Non-pigmented ciliary epithelial cell (primary cell): ENCODE results near the gene FAF1.
A peak's percentile ranks its signal among the peaks of the same experiment; 100 is the strongest.
"Not testable (repeated sequence)": the region's sequence is repeated elsewhere in the genome, so short reads cannot be mapped to it uniquely, and the experiment has no call there.

Experiments used
- DNase-seq: peaks from one replicate; pipeline ENCODE4 v3.0.0-alpha.2; 2010; ENCODE audit warnings: low read depth

Gene FAF1

GRCh38 chr1:50774759-50775351, 185.2 kb downstream of the FAF1 start:
- DNase-seq: peak; percentile 31

- no peak for DNase-seq
Measured at GRCh38 chr1:50766688-50767087, 193.4 kb downstream of the FAF1 start.

DNA sequence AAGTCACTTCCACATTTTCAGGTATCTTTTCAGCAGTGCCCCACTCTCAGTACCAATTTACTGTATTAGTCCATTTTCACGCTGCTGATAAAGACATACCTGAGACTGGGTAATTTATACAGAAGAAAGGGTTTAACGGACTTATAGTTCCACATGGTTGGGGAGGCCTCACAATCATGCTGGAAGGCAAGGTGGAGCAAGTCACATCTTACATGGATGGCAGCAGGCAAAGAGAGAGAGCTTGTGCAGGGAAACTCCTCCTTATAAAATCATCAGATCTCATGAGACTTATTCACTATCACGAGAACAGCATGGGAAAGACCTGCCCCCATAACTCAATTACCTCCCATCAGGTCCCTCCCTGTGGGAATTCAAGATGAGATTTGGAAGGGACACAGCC, 203.5 kb downstream of the FAF1 start:
- not testable (repeated sequence) for DNase-seq

DNA sequence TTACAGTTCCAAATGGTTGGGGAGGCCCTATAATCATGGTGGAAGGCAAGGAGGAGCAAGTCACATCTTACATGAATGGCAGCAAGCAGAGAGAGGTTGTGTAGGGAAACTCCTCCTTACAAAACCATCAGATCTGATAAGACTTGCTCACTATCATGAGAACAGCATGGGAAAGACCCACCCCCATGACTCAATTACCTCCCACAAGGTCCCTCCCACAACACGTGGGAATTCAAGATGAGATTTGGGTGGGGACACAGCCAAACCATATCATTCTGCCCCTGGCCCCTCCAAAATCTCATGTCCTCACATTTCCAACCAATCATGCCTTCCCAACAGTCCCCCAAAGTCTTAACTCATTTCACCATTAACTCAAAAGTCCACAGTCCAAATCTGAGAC, 205.3 kb downstream of the FAF1 start:
- not testable (repeated sequence) for DNase-seq

DNA sequence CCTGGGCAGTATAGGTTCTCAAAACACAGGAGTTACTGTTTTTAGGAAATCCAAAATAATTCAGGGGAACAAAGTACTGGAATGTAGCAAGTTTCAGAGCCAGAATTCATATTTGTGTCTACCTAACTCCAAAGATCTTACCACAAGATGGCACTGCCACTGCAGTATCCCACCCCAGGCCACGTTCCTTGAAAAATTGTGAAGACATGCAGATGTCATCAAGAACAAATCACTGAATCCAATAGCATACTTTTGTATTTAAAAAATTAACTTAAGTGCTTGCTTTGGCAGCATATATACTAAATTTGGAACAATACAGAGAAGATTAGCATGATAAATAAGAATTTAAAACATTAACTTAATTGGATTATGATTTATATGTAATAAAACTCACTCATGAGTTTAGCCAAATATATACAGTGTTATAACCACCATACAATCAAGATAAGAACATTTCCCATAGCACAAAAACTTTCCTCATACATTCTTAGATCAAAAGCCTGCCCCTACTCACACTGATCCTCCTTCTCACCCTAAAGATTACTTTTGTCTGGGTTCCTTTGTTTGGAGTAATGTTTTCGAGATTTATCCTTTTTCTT, 209.9 kb downstream of the FAF1 start:
- DNase-seq: no peak

DNA sequence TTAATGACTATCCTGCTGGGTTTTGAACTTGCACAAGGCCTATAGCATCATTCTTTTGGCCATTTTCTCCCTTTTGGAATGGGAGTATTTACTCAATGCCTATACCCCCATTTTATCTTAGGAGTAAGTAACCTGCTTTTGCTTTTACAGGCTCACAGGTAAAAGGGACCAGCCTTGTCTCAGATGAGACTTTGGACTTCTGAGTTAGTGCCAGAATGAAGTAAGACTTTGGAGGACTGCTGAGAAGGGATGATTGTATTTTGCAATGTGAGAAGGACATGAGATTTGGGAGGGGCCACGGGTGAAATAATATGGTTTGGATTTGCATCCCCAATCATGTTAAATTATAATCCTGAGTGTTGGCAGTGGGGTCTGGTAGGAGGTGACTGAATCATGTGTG, 212.7 kb downstream of the FAF1 start:
- DNase-seq: no peak

- DNase-seq: no peak
Measured at GRCh38 chr1:50742523-50742922, 217.5 kb downstream of the FAF1 start.

DNA sequence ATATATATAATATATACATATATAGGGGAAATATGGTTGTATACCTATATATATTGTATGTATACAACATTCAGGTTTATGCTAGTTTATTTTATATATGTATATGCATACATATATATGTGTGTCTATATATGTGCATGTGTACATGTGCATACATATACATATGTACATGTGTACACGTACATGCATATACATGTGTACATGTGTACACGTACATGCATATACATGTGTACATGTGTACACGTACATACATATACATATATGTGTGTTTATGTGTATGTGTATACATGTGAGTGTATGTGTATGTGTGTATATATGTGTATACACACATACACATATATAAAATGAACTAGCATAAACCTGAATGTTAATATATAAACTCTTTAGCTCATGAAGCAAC, 220.9 kb downstream of the FAF1 start:
- no peak for DNase-seq

DNA sequence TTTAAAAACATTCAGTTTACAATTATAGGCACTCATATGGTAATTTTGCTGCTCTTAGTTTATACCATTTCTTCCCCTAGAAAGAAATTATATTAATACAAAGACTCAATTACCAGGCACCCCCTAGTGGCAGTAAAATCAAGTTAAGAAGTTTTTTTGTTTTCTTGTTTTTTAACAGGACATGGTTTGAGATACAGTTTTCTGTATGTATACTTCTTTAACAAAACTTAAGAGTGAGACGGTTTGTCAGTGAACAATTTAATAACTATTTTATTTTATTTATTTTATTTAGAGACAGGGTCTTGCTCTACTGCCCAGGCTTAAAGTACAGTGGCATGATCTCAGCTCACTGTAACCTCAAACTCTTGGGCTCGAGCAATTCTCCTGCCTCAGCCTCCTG, 224.6 kb downstream of the FAF1 start:
- DNase-seq: no peak

DNA sequence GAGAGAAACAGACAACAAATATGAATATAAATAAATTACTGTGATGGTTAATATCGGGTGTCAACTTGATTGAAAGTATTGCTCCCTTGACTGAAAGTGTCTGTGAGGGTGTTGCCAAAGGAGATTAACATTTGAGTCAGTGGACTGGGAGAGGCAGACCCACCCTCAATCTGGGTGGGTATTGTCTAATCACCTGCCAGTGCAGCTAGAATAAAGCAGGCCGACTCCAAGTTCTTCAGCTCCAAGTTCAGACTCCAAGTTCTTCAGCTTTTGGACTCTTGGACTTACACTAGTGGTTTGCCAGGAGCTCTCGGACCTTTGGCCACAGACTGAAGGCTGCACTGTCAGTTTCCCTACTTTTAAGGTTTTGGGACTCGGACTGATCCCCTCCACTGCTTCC, 232.5 kb downstream of the FAF1 start:
- DNase-seq: not testable (repeated sequence)

DNA sequence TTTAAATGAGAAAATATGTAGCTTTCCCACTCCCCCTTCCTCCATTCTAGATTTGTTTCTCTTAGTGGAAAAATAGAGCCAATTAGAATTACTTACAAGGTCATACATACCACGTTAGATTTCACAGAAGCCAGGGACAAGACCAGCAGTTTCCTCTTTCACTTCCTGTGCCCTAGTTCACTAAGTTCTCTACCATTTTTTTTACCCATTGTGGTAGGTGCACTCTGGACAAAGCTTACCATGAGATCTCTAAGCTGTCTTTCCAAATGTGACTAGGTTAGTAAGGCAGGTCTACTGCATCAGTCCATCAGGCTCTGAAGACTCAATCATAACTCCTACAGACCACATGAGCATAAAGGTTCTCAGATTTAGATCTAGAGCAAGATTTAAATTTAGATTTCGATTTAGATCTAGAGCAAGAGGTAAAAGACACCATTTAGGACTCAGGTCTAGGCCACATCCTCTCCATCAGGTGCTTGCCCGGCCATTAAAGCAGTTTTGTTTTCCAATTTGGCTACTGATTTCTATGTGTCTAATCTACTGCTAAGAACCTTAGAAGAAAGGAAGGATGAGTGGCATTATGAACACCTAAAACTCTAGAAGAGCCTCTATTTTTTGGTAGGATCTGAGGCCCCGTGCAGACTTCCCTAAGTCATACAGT, 235.3 kb downstream of the FAF1 start:
- no peak for DNase-seq

- no peak for DNase-seq
Measured at GRCh38 chr1:50720457-50721053, 239.5 kb downstream of the FAF1 start.

DNA sequence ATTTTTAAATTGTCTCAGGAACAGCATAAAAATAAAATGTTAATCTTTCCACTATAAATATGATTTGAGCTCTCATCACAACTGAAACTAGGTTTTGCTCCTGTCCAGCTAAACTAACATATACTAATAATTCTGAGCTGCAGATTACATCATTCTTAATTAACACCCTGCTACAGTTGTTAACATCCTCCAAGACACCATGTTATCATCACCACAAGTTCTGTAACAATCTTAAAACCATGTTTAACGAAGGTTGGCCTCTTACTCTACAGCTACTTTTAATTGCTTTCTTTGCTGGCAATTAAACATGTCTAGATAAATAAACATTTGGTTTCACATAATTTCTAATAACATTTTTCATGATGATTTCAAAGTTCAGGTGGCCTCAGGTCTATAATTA, 240.9 kb downstream of the FAF1 start:
- DNase-seq: no peak

- DNase-seq: no peak
Measured at GRCh38 chr1:50717327-50717726, 242.7 kb downstream of the FAF1 start.

DNA sequence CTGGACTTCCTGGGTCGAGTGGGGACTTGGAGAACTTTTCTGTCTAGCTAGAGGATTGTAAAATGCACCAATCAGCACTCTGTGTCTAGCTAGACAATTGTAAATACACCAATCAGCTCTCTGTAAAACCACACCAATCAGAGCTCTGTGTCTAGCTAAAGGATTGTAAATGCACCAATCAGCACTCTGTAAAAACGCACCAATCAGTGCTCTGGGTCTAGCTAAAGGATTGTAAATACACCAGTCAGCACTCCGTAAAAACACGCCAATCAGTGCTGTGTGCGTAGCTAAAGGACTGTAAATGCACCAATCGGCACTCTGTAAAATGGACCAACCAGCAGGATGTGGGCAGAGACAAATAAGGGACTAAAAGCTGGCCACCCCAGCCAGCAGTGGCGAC, 243.6 kb downstream of the FAF1 start:
- DNase-seq: not testable (repeated sequence)

DNA sequence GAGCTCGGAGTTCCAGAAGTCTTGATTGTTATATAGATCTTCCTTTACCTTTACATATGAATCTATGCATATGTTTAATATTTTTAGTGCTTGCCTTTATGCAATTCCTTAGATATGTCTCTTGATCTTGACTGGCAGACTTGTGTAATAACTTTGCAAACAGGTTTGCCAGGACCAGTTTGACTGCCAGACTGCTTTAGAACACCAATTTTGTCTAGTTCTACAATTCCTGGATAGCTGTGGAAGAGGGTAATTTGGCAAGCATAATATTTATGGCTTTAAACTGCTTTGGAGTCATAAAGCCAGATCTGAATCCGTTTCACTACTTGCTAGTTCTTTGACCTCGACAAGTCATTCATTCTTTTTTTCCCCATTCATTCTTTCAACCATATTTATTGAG, 250.0 kb downstream of the FAF1 start:
- no peak for DNase-seq

GRCh38 chr1:50707824-50708223, 252.2 kb downstream of the FAF1 start:
- DNase-seq: no peak

DNA sequence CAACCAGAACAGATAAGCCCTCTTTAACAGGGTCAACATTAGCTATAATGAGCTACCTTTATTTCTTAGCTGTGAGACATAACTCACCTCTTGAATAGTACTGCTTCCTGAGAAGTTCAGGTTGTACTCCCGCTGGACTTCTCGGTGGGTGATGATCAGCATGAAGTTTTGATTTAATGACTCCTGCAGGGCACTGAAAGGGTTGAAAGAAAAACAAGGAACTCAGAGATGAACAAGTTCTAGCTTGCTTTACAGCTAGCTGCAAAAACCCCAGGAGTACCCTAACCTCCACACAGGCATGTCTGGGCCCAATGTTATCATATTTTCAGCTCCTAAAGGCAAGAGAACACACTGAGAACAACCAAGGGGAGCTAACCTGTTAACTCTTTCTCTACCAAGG, 254.4 kb downstream of the FAF1 start:
- DNase-seq: no peak

DNA sequence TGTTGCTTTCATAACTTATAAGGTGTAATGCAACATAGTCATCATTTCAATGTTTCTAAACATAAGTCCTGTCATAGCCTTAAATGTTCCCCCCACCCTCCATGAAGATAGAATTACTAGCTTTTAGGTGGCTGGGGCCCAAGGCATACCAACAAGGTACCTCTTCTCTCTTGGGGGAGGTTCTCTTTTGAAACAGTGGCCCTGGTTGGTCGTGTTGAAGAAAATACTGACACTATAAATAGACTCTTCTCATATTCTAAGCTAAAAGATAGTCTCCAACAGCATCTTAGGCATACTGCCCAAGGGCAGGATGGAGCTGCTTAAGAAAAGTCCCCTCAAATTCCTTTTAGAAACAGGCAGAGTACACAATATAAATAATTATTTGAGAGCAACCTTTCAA, 255.0 kb downstream of the FAF1 start:
- DNase-seq: no peak

DNA sequence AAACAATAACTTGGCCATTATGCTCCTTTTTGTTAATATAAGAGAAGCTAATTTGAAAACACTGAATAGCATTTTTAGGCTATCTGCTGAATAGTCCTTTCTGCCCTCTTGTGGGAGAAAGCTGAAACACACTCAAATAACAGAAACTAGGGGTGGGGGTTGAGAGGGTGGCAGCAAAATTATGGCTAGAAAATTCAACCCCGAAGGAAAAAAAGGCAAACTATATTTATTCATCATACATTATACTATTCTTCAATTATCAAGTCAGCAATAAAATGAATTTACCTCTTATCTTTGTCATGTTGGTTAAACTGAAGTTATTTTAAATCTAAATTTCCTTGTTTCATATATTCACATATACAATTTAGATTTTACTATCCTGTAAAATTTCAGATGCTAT, 255.9 kb downstream of the FAF1 start:
- no peak for DNase-seq

DNA sequence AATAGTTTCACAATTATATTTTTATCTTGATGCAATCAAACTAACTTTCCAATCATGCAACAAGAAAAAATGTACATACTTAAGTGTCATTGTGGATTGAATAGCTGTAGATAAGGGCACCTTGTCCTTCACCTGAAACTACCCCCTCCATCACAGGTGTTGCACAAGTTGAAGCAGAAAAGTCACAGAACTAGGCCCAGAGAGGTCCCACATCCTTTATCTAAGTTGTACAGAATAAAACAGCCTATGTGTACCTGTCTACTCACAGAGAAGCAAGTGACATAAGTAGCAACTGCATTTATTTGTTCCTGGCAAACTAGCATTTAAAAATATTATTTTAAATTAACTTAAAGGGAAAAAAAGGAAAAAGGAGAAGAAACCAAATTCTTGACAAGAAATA, 256.8 kb downstream of the FAF1 start:
- DNase-seq: no peak

DNA sequence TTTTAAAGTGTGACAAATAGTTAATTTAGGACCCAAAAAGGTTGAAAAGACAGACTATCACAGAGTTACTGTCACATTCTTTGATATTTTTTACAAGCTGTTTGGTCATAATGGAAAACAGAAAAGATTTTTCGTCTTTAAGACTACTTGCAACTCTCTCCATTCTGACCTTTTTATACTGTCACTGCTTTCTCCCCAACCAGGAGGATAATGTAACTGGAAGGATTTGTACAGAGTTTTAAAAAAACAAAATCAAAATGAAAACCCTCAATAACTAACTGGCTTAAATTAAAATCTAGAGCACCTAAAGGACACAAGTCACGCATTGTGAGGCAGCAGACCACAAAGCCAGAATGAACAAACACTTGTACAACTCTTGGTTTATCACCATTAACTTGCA, 257.7 kb downstream of the FAF1 start:
- DNase-seq: no peak

GRCh38 chr1:50701706-50702317, 258.3 kb downstream of the FAF1 start:
- DNase-seq: no peak
